Neuronal stem cell (in vitro differentiated cells): ENCODE measurements around the gene DNMT3B.
A peak's percentile ranks its signal among the peaks of the same experiment; 100 is the strongest.

Experiments used
- DNase-seq: peaks from one replicate; pipeline ENCODE4 v3.0.0-alpha.2; 2013; ENCODE audit warnings: low spot score
- H2AFZ ChIP-seq: one replicate; pipeline ENCODE4 v1.6.1; 2013; ENCODE audit warnings: mild to moderate bottlenecking, low read length, inconsistent platforms
- H2AK5ac ChIP-seq: 2 replicates; pipeline ENCODE4 v1.6.1; 2013; ENCODE audit warnings: low read depth, mild to moderate bottlenecking, inconsistent platforms, low read length, moderate library complexity, mixed read lengths
- H2BK120ac ChIP-seq: 2 replicates; pipeline ENCODE4 v1.6.1; 2013; ENCODE audit warnings: low read depth, mild to moderate bottlenecking, inconsistent platforms, low read length, moderate library complexity, mixed read lengths
- H2BK12ac ChIP-seq: one replicate; pipeline ENCODE4 v1.6.1; 2013; ENCODE audit warnings: low read length, inconsistent platforms
- H2BK15ac ChIP-seq: 2 replicates; pipeline ENCODE4 v1.6.1; 2013; ENCODE audit warnings: mild to moderate bottlenecking, low read length, inconsistent platforms, mixed read lengths
- H2BK5ac ChIP-seq: one replicate; pipeline ENCODE4 v1.6.1; 2013; ENCODE audit warnings: inconsistent platforms, mild to moderate bottlenecking, low read length, moderate library complexity
- H3K14ac ChIP-seq: one replicate; pipeline ENCODE4 v1.6.1; 2013; ENCODE audit warnings: low read length, inconsistent platforms
- H3K18ac ChIP-seq: 2 replicates; pipeline ENCODE4 v1.6.1; 2013; ENCODE audit warnings: low read length, inconsistent platforms
- H3K23ac ChIP-seq: 2 replicates; pipeline ENCODE4 v1.6.1; 2013; ENCODE audit warnings: low read depth, mild to moderate bottlenecking, mixed read lengths, low read length, inconsistent platforms; ENCODE audit not compliant: poor library complexity
- H3K27ac ChIP-seq: replicated peaks from 3 replicates; pipeline ENCODE4 v1.5.1; 2013; ENCODE audit warnings: low read length, inconsistent platforms
- H3K27me3 ChIP-seq, 3 experiments: 2 replicates each; pipeline ENCODE4 v1.6.1; 2013; ENCODE audit warnings: low read length in 3 of 3, mild to moderate bottlenecking in 2 of 3, inconsistent platforms in 1 of 3, low read depth in 1 of 3, mixed read lengths in 1 of 3, moderate library complexity in 1 of 3; ENCODE audit not compliant: control insufficient read depth in 3 of 3, insufficient read depth in 3 of 3
- H3K36me3 ChIP-seq, 2 donors: replicated peaks in 1 of 2; 2 replicates each; pipeline ENCODE4 v1.6.1; 2013; ENCODE audit warnings: low read length in 2 of 2; ENCODE audit not compliant: control insufficient read depth in 2 of 2, insufficient read depth in 2 of 2
- H3K4ac ChIP-seq: 2 replicates; pipeline ENCODE4 v1.6.1; 2013; ENCODE audit warnings: inconsistent platforms, mild to moderate bottlenecking, low read length, moderate library complexity
- H3K4me1 ChIP-seq, 2 donors: 1 replicate in 1 of 2; 2 replicates in 1 of 2; pipeline ENCODE4 v1.6.1; 2013; ENCODE audit warnings: low read length in 2 of 2, low read depth in 1 of 2; ENCODE audit not compliant: control insufficient read depth in 2 of 2, insufficient read depth in 1 of 2
- H3K4me2 ChIP-seq: one replicate; pipeline ENCODE4 v1.6.1; 2013; ENCODE audit warnings: mild to moderate bottlenecking, low read length, inconsistent platforms; ENCODE audit not compliant: insufficient read depth, poor library complexity, severe bottlenecking
- H3K4me3 ChIP-seq, 2 donors: 2 replicates each; pipeline ENCODE4 v1.5.1; 2013; ENCODE audit warnings: low read length in 2 of 2, mild to moderate bottlenecking in 2 of 2, inconsistent platforms in 1 of 2, moderate library complexity in 1 of 2
- H3K79me1 ChIP-seq: one replicate; pipeline ENCODE4 v1.6.1; 2013; ENCODE audit warnings: low read depth, mild to moderate bottlenecking, inconsistent platforms, low read length, moderate library complexity
- H3K9ac ChIP-seq: one replicate; pipeline ENCODE4 v1.6.1; 2013; ENCODE audit warnings: mild to moderate bottlenecking, low read depth, low read length, inconsistent platforms; ENCODE audit not compliant: poor library complexity
- H3K9me3 ChIP-seq, 2 donors: replicated peaks in 1 of 2; 2 replicates each; pipeline versions ENCODE3 to v1.6.1; 2013; ENCODE audit warnings: low read length in 2 of 2, mild to moderate bottlenecking in 2 of 2, inconsistent platforms in 1 of 2, low read depth in 1 of 2, mixed read lengths in 1 of 2, moderate library complexity in 1 of 2; ENCODE audit not compliant: control insufficient read depth in 2 of 2, insufficient read depth in 1 of 2
- H4K8ac ChIP-seq: one replicate; pipeline ENCODE4 v1.6.1; 2013; ENCODE audit warnings: low read depth, mild to moderate bottlenecking, inconsistent platforms, low read length, moderate library complexity
- H4K91ac ChIP-seq: one replicate; pipeline ENCODE4 v1.6.1; 2013; ENCODE audit warnings: low read length, low read depth, mild to moderate bottlenecking, inconsistent platforms; ENCODE audit not compliant: poor library complexity
- WGBS, 2 donors: extraction: QIAGEN DNeasy Blood & Tissue Kit; methylation state at CpG; one replicate each; pipeline ENCODE4 v1.1.7; 2013; ENCODE audit warnings: missing lambda C conversion rate in 2 of 2, mixed read lengths in 1 of 2; ENCODE audit not compliant: insufficient read length in 2 of 2, insufficient replicate concordance in 1 of 2; ENCODE audit errors: extremely low coverage in 2 of 2; 5-methylcytosine and 5-hydroxymethylcytosine counted together

DNMT3B gene

DNA sequence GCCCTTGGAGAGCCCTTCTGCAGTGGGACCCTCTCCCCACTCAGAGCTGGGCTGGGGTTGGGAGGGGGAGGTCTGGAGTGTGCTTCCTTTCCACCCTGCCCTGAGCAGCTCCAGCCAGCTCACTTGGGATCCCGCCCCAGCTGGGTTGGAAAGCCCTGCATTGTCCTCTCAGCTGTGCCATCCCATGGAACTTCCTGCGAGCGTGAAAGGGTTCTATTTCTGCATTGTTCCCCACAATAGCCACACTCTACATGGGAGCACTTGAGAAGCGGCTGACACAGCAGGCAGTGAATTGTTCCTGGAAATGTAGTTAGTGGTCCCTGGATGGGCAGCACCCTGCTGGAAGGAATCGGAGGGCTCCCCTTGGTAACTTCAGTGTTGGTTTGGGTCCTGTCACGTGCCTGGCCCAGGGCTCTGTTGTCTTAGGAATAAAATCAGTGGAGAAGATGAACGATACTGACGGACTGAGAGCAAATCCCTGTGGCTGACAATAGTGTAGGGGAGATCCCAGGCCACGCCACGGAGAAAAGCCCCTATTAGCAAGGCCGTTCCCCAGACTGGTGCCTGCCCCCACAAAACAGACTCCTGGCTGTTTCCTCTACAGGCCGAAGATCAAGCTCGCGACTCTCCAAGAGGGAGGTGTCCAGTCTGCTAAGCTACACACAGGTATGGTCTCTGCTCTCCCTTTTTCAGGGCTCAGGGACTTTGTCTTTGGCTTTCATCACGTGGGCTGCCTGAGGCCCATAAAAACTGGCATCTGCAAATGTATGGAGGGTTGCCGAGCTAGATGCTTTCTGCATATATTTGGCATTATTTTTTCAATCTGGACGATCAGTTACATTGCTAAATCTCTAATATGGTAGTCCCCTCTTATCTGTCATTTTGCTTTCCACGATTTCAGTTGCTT, 18.8 kb downstream of the DNMT3B start:
- peak overlapping the region in 1 of 2 donors; percentile 36 for H3K4me3 ChIP-seq

DNA sequence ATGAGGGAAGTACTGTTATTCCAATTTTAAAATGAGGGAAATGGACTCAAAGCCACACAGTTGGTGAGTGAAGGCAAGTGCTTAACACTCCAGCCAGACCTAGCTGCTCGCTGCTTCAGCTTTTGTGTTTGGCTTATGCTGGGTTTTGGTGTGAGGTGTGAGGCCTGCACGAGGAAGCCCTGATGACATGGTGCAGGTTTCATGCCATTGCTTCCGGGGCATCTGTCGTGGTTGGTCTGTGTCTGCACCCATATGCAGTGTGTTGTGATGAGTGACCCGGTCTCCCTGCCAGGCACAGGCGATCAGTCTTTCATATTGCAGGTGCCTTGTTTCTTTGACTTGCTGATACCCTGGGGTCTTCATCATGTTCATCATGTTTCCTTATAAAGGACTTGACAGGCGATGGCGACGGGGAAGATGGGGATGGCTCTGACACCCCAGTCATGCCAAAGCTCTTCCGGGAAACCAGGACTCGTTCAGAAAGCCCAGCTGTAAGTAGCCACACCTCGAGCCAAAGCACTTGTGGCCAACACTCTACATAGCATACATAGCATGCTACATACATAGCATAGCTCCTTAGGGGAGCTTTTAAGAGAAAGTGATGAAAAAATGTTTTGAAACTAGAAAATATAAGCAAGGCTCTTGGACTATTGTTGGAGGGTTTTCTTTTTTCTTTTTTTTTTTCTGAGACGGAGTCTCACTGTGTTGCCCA, 22.3 kb downstream of the DNMT3B start:
- Histone ChIP-seq H3K9ac (no peak overlapping the region), H3K79me1 (no peaks in the 10 kb centered on the region), H3K27ac (no peak overlapping the region), H3K4me1 (peaks cover 18 to 25% of the 10 kb centered on the region in 2 donors), H2BK12ac (no peak overlapping the region), H3K36me3 (peaks cover 35 to 82% of the 10 kb centered on the region in 2 donors), H2BK5ac (no peak overlapping the region), H4K8ac (no peak overlapping the region), H2BK120ac (no peak overlapping the region), H3K14ac (no peak overlapping the region), H3K27me3 (no peaks in the 10 kb centered on the region), H2AK5ac (no peak overlapping the region), H4K91ac (no peak overlapping the region), H3K9me3 (no peaks in the 10 kb centered on the region), H3K4me3 (peak overlapping the region in 1 of 2 donors; percentile 21), H3K4ac (no peak overlapping the region), H2AFZ (no peak overlapping the region), H3K4me2 (no peak overlapping the region), H3K23ac (no peak overlapping the region), H3K18ac (no peak overlapping the region), H2BK15ac (no peak overlapping the region)
- WGBS, 2 donors: no CpG with 5 or more reads among the region's 13 CpGs
- DNase-seq: no peak

More for the DNA sequence above, 18.8 kb downstream of the DNMT3B start:
- peak overlapping the region; percentile 44 for H3K4me2 ChIP-seq
- peak overlapping the region; percentile 53 for H3K9ac ChIP-seq
- H3K9me3 ChIP-seq: no peaks in the 10 kb centered on the region
- H3K14ac ChIP-seq: no peak overlapping the region
- H2BK120ac ChIP-seq: no peak overlapping the region
- peaks cover 35 to 42% of the 10 kb centered on the region in 2 donors for H3K4me1 ChIP-seq
- H4K8ac ChIP-seq: no peak overlapping the region
- DNase-seq: peak; percentile 72
- peaks cover 4% of the 10 kb centered on the region for H3K79me1 ChIP-seq
- H3K18ac ChIP-seq: peak overlapping the region; percentile 96
- peaks cover 11 to 47% of the 10 kb centered on the region in 2 donors for H3K36me3 ChIP-seq
- peak overlapping the region; percentile 69 for H2AFZ ChIP-seq
- peak overlapping the region; percentile 50 for H3K23ac ChIP-seq
- no peaks in the 10 kb centered on the region for H3K27me3 ChIP-seq
- H3K27ac ChIP-seq: peak overlapping the region; percentile 97
- H3K4ac ChIP-seq: peak overlapping the region; percentile 32
- peak overlapping the region; percentile 80 for H4K91ac ChIP-seq
- no CpG with 5 or more reads among the region's 18 CpGs for WGBS, 2 donors
- peak overlapping the region; percentile 93 for H2BK5ac ChIP-seq
- H2BK15ac ChIP-seq: peak overlapping the region; percentile 82
- H2AK5ac ChIP-seq: peak overlapping the region; percentile 93
- peak overlapping the region; percentile 93 for H2BK12ac ChIP-seq

DNA sequence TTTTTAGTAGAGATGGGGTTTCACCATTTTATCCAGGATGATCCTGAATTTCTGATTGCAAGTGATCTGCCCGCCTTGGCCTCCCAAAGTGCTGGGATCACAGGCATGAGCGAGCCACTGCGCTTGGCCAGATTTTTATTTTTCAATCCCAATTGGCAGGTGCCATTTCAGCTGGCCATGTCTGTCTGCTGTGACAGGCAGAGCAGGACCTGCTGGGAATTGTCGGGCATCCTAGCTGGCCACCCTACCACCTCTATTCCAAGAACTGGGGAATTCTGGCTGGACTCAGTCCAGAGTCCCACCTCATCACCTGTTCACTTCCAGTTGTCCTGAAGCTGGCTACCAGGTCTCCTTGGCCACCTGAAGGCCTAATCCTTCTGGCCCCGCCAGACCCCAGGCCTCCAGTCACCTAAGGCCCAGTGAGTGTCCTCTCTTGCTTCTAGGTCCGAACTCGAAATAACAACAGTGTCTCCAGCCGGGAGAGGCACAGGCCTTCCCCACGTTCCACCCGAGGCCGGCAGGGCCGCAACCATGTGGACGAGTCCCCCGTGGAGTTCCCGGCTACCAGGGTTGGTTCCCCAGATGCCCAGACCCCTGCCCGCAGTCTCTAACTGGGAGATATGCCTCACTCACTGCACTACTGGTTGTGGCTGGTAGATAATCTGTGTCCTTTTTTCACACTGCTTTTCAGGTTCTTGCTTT, 24.0 kb downstream of the DNMT3B start:
- Histone ChIP-seq H4K8ac (no peak overlapping the region), H3K27ac (no peak overlapping the region), H2AFZ (no peak overlapping the region), H3K36me3 (peaks cover 45 to 96% of the 10 kb centered on the region in 2 donors), H2BK5ac (no peak overlapping the region), H2AK5ac (no peak overlapping the region), H3K4me3 (peak overlapping the region in 1 of 2 donors; percentile 25), H3K9me3 (no peaks in the 10 kb centered on the region), H3K4me2 (no peak overlapping the region), H4K91ac (no peak overlapping the region), H3K14ac (no peak overlapping the region), H3K9ac (no peak overlapping the region), H3K79me1 (peaks cover 3% of the 10 kb centered on the region), H3K4me1 (peaks cover 4 to 10% of the 10 kb centered on the region in 2 donors), H3K4ac (no peak overlapping the region), H3K27me3 (no peaks in the 10 kb centered on the region), H3K23ac (no peak overlapping the region), H3K18ac (no peak overlapping the region), H2BK120ac (no peak overlapping the region), H2BK15ac (no peak overlapping the region), H2BK12ac (no peak overlapping the region)
- no peak for DNase-seq
- WGBS, 2 donors: no CpG with 5 or more reads among the region's 16 CpGs
